DLD1 (cell line): ENCODE data around the gene RGP1.

Experiments
- in situ Hi-C: cut with HindIII; loops from 2 replicates; pipeline ENCODE4 v1.10.0; 2017; ENCODE audit warnings: low sequenced_read_pairs

RGP1 gene

GRCh38 chr9:35740243-35740642 lies 8.8 kb upstream of the RGP1 start:
- in situ Hi-C loops = no loop called here

DNA sequence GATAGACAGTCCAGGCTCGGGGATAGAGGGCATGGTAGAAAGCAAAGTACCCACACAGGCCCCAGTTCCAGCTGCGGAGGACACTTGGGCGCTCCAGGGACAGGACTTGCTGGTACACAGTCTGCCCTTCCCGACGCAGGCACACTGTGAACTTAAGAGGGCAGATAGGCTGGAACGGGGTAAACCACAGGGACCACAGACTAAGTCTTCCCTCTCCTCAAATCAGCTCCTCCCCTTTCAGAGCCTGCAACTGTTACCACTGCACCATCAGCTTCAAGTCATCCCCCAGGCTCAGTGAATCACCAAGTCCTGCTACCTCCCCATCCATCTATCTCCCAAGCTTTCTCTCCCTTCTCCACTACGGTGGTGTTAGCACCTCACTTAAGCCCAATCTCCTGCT lies 7.3 kb upstream of the RGP1 start:
- in situ Hi-C loops = no loop called here

DNA sequence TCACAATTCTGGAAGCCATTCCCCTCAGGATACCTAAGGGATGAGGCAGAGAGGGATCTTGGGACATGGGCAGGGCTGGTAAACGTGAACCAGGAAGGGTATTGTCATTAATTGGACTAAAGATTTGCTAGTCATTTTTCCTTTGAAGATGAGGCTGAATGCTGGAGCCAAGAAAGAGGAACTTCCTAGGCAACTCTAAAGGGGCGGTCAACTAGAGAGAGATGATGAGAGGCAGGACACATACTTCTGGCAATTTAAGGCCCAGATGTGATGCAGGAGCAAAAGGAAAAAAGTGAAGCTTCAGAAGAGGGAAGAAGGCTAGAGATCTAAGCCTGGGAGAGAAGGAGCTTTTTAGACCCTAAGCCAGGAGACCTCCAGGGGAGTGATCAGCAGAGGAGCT lies 5.6 kb upstream of the RGP1 start:
- in situ Hi-C loops = no loop called here

- in situ Hi-C loops = no loop called here
Measured at GRCh38 chr9:35743880-35744518, 5.1 kb upstream of the RGP1 start.

DNA sequence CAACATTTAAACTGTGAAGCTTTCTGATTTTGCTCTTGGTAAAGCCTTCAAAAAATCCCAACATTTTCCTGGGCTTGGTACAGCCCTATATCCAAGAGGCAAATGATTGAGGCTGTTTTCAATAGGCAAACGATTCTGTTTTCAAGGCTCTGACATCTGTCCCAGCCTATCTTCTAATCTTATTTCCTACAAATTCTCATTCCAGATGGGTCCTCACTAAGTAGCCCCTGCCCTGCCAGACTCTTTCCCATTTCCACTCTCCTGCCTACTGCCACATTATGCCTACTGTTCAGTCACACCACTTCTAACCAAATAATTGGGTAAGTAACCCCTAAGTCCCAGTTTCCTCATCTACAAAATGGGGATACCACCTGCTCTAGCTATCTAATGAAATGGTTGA lies 3.5 kb upstream of the RGP1 start:
- in situ Hi-C loops = no loop called here

DNA sequence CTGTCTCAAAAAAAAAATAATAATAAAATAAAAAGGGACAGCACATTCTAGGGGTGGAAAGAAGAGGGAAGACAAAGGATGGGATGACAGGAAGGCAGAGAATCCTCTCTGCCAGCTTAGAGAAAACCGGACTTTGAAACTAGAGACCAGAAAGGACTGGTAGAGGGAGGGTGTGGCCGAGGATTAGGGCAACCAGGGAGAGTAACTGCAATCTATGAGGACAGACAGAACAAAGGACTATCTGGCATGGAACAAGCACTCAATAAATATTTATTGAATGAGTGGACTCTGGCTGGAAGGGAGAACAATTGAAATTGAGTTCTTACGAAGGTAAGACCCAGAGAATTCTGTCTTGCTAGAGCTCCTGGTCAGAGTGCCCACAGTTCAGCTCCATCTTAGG lies 2.5 kb upstream of the RGP1 start:
- in situ Hi-C loops = no loop called here

DNA sequence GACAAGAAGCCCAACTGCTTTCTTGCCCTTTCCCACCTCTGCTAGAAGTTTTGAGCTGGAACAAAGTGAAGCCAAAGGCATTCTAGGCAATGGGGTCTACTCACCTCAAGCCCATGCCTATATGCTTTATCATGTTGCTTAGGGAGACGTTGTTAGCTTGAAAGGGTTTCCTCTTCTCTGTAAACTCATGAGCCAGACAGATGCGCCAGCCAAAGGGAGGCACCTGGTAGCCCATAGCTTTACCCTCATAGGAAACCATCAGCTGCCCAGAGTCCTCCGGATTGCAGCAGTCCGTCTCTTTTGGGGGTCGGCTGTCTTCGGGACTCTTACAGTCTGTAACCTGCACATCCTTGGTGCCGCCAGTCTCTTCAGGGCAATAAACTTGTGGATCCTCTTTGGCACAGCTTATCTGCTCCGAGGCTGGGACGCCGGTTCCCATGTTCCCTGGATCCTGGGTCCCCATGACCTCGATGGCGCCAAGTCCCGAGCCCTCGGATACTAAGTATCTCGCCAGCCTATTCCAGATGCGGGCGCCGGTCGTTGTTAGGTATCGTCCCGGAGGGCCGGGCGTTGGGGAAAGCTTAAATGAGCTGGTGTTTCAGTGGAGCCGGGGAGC lies 737 bp upstream of the RGP1 start:
- in situ Hi-C loops = no loop called here

DNA sequence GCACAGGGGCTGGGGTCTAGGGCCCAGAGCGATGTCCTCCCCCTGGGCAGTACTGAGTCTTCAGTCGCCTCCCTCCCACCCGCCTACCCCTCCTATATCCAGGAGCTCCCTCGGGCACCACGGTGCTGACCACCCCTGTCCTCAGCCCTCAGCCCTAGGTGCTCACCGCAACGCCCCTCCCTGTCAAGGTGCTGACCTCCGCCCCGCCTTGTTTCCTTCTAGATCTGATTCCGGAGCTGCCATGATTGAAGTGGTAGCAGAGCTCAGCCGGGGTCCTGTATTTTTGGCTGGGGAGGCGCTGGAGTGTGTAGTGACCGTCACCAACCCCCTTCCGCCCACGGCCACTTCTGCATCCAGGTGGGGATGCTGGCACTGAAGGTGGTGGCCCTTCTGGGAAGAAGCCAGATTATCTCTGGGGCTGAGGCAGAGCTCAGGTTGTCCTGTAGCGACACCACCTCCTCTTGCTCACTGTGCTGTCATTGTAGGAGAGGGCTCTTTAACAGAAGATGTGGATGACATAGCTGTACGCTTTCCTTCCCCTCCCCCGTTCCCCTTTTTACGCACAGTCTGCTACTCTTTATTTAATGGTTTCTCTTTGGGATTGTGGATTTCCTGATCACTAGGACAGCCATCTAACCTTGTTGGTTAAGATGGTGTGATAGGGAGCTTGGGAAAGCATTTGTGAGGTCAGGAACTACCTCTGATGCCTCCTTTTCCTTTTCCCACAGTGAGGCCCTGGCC lies 598 bp downstream of the RGP1 start:
- in situ Hi-C loops = no loop called here

DNA sequence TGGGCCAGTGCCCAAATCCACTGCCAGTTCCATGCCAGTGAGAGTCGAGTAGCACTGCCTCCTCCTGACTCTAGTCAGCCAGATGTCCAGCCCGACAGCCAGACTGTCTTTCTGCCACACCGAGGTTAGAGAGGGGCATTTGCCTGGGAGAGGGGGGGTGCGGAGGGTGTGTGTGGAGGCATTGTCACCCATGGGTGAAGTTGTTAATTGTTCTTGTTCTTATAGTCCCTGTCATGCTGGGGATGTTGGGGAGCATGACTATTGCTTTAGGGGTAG lies 1.1 kb downstream of the RGP1 start:
- in situ Hi-C loops = no loop called here

DNA sequence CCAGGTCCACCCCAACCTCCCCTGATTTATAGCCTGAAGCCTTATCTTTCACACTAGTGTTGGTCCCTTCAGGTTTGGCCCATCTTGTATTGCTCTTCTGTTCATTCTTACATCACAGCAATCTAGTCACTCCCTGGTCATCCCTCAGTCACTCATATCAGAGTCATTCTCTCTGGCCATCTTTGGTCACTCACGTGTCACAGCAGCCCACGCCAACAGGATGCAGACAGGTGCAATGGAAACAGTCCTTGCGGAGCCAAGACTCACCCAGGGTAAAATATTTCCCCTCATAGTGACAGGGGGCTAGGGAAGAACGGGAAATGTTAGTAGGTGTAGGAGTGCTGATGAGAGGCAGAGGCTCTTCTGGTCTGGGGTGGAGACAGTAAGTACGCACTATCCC lies 4.4 kb downstream of the RGP1 start:
- in situ Hi-C loops = no loop called here

GRCh38 chr9:35754264-35754663 lies 5.2 kb downstream of the RGP1 start, which contains the start of gene MSMP:
MSMP (minus strand) TSS chr9:35754276; CDS start chr9:35754129, 147 bp downstream.
- in situ Hi-C loops = no loop called here

DNA sequence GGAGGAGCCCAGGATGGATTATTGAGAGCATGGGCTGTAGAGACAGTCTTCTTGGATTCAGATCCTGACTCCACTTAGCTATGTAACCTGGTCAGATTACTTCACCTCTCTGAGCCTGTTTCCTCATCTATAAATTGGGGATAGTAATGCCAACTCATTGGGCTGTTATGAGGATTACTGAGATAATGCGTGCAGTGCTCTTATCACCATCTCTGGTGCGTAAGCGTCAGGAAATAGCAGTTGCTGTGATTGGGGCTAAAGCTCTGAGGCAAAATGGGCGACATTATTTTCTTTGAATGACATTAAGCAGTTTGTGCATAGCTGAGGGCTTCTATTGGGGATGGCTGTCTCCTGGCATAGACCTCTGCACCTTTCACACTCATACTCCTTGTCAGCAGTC lies 6.0 kb downstream of the RGP1 start:
- in situ Hi-C loops = no loop called here

DNA sequence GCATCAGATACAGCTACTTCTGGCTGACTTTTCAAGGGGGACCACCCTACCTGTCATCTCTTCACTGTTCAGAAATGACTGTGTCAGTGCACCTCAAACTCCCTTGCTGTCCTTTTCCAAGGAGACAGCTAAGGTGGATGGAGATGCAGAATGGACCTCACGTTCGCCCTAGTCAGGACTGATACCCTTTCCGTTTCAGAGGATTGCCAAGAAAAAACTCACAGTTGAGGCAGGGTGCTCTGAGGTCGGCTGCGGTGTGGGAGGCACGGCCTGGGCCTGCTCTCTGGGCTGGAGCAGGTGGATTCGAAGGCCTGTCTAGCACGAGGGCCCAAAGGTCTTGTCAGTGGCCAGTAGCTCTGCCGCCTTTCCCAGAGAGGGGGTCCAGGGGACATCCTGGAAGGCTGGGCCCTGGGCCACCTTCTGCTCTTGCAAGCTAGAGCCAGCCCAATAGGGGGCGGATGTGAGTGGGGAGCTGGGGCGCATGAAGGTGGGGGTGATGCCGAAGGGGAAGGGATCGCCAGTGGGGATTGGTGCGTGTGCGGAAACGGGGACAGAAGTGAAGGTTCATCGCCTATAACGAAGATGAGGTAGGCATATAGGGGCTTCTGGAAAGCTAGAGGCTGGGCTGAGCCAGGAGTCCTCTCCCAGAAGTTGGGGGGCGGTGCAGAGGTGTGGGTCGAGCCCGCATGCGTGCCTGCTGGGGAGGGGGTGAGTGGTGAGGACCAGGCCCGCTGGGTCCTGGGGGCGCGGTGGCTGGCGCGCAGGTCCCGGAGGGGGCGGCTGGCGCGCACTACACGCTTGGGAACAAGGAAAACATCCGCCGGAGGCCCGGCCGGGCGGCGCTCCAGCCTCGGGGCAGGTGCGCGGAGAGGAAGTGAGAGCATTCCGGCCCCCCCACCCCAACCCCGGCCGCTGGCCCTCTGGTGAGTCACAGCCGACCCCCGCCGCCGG lies 7.5 kb downstream of the RGP1 start:
- in situ Hi-C loops = no loop called here

GRCh38 chr9:35757226-35757891 lies 8.3 kb downstream of the RGP1 start:
- in situ Hi-C loops = no loop called here

DNA sequence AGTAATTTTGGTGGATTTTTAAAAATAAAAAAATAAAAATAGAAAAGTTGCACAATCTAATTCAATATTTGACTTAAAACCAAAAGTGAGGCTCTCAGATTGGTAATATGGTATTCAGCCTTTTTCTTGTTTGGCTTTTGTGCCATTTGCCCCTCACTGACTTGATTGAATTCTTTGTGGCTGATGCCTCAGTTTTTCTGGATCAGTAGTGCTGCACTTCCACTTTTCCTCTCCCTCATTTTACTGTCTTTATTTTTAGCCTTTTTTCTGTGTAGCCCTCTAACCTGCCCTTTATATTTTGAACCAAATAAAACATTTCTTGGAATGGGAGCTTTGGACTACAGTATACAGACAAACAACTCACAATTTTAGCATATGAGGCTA lies 8.8 kb downstream of the RGP1 start:
- in situ Hi-C loops = no loop called here

DNA sequence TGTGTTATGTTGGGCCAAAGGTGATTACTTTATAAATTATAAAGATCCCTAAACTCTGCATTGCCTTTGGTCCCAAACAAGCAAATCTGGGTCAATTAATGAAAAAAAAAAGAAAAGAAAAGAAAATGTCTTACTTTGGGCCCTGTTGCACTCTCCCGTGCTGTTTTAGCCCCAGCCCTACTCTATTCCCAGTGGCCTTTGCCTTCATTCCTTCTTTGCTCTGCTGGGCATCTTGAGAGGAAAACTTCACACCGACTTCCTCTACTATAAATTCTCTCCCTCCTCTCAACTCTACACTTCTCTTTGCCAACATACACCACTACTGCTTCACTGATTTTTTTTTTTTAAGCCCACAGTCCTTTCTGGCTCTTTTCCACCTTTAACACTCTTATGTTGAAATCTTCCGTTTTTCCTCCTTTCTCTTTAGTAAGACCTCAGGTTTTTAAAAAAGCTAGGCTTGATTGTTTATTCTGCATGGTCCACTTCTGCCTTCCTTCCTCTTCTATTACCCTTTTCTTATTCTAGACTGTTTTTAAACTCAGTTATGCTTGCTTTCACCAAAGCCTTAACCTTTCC lies 9.5 kb downstream of the RGP1 start:
- in situ Hi-C loops = no loop called here

DNA sequence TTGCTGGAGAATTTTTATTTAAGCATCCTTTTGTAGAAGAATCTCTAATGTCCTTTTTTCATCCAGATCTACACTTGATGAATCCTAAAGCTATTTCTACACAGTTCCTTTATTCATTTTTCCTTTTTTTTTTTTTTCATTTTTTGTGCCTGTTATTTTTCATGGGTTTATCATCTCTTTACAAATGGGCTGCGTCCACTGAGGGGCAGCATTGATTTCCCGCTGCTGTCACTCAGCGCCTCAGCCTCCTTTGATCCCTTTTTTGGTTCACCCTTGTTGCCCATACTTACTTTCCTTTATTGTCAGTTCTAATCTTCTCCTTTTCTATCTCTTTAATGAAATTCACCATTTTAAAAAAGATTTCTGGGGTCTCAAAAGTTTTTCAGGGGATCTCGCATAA lies 10.7 kb downstream of the RGP1 start:
- in situ Hi-C loops = no loop called here

- in situ Hi-C loops = no loop called here
Measured at GRCh38 chr9:35760651-35761050, 11.6 kb downstream of the RGP1 start.

DNA sequence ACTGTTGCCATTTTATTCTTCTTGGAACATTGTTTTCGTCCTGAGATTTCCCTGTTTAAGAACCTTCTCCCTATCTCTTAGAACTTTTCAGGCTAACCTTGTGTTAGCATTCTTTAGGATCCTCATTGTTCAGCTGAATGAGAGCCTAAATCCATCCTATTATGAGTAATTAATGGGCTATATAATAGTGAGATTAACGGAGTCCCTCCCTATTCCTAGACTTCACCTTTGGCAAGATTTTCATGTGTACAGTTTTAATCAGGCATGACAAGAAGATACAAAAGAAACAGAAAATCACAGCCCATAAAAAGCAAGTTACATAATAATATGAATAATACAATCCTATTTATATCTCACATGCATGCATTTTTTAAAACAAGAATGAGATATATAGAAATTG lies 14.1 kb downstream of the RGP1 start:
- in situ Hi-C loops = no loop called here

GRCh38 chr9:35763803-35764202 lies 14.7 kb downstream of the RGP1 start:
- in situ Hi-C loops = no loop called here

DNA sequence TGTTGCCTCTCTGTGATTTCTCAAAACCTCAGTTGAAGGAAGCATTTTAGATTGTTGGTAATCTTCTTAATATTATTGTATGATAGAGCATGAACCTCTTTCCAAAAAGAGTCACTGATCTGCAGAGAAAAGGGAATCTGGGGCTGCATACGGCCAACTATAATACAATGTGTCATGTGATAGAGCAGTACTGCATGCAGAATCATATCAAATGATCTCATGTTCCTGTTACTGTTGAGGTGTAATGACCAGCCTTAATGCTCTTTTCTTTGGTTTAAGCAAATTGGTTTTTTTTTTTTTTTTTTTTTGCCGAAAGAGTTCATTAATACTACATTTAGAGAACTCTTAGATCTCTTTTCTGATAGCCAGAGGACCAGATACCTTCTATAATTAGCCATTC lies 17.9 kb downstream of the RGP1 start:
- in situ Hi-C loops = no loop called here
